NCI-H146 treated with DMSO at 0.1 percent for 48 hours (cell line): ENCODE measurements around the gene PLEKHG3.

ENCODE experiments used
- DNase-seq: peaks from one replicate; lab custom pipeline; 2025; ENCODE audit not compliant: unreplicated experiment; lab: John Stamatoyannopoulos, UW

Gene PLEKHG3

DNA sequence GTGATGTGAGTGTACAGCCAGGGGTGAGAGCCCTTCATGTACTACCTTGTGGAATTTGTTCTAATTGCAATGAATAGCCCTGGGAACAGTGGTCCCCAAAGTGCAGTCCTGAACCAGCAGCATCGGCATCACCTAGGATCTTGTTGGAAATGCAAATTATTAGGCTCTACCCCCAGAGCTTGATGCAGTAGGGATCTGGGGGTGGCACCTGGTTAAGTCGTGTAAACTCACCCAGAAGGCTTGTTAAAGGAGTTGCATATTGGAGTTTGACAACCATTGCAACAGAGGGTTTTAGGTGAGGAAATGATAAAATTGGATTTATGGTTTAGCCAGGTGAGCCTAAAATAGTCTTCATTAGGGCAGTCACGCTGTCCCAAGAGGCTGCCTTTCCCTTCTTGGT, 73.2 kb downstream of the PLEKHG3 start:
- no peak for DNase-seq

DNA sequence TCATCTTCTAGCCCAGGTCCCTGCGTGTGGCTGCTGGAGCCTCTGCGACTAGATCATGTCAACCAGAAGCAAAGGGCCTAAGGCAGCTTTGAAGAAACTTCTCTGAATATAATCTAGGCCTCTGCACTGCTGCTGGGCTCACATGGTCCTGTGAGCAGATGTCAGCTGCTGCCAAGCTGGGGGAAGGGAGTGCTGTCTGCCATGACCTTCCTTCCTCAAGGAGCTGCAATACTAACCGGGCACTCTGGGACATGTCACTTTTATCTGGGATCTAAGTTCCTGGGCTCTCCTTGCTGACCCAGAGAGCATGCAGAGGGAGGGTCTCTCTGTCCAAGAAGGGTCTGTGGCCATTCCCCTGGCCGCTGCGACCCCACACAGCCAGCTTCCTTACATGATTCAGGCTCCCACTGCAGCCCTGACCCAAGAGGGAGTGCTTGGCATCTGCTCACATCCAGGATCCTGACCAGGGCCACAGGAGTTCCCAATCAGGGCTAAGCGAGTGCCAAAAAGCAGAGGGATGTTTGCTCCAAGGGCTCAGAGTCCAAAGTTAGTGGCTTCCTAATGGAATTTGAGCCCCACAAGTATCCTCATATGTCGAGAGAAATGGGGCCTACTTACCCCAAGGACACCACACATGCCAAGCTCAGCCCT, 74.0 kb downstream of the PLEKHG3 start:
- no peak for DNase-seq

DNA sequence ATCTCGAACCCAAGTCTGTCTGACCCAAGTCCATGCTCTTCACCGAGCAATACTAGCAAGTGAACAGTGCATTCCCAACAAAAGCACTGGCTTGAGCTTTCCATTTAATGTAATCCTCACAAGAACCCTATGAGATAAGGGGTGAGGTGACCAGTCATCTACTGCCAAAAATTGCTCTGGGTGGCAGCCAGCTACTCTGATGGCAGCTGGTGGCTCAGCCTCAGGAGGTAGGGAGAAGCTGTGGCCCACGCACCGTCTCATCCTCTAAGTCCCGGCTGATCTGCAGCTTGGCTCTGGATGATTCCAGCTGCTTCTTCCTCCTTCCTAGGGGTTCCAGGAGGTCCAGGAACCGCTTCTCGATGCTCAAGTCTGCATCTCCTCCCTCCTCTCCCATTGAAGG, 75.2 kb downstream of the PLEKHG3 start:
- no peak for DNase-seq

DNA sequence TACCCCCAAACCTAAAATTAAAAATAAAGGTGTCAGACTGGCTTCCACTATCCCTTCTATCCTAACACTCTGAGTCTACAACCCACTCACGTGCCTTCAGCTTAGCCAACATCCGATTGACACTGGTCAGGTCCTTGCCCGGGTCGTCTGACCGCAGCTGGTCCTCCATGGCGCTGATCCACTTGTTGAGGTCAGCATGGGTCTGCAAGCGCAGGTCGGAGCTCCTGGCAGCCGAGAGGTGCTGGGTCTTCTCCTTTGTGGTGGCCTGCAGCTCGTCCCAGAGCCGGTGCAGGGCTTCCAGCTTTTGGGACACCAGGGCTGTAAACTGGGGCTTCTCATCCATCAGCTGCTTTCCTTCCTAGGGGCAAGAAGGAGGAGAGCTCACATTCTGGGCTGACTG, 78.0 kb downstream of the PLEKHG3 start:
- no peak for DNase-seq

DNA sequence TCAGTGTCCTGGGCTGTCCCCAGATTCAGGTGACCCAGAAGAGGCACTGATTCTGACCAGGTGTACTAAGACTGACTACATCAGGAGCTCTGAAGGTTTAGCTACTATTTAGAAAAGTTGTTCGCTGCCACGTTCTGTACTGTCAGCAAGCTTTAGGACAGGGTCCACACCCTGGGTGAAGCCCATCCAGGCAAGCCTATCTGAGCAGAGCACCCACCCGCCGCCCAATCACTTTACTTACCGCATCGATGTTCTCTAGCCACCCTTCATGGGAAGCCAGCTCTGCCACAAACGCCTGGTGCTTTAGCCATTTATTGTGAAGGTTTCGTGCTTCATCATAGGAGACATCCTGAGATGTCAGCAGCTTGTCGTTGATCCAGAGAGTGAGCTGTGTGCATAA, 79.8 kb downstream of the PLEKHG3 start:
- no peak for DNase-seq

DNA sequence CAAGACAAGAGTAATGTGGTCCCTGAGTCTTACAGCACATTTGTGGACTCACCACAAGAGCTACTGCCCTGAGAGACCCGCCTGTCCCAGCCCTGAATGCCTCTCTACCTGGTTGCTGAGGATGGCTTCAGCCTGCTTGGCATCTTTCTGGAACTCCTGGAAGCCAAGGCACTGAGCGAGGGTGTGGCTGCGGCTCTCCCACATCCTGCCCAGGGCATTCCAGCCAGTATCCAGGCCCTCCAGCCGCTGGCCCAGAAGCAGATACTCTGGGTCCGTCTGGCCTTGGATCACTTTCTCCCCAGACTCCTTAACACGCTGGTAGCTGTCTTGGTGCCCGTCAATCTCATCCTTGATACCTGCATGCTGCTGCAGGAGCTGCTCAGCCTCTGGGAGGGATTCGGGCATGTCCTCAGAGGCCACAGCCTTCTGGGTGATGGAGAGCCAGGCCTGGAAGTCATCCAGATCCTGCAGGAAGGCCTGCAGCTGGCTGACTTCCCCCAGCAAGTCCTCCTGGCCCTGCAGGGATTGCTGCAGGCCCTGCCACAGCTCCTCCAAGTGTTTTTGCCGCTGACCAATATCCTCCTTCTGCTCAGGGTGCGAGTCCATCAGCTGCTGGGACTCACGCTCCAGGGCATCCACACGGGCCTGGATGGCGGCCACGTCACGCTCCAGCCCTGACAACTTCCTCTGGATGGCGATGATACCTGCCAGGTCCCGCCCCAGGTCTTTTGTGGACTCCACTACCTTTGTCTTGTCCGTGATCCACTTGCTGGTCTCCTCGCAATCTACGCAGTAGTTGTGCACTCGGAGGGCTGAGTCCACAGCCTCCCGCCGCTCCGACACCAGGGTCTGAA, 82.3 kb downstream of the PLEKHG3 start:
- DNase-seq: no peak

DNA sequence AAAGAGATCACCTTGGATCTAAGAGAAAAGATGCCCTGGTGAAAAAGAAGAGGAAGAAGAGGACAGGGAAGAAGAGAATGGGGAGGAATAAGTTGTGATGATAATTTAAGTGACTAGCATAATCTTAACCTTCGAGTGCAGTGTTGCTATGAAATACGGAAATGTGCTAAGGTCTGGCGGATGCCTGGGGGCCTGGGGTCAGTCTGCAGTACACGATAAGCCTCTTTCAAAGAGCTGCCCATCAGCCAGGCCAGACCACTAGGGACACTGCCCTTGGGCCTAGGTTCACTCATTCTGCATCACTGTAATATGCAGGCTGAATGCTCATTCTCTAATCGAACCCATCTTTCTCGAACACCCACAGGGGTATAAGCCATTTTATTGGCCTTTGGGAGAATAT, 83.4 kb downstream of the PLEKHG3 start:
- DNase-seq: no peak

DNA sequence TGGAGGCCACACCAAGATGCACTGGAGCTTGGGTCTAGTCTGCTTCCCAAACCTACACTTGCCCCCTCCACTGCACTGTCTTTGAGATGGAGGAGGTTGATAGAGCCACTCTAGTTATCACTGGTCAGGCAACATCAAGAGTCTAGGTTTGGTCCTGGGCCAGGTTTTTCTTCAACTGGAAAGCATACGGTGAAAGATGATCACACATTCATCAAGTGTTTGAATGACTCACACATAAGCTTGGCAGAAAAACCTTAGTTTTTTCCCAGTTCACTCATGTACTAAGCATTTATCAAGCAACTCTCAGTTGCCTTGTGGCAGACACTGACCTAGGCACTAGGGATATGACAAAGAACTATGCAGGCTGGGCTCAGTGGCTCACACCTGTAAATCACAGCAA, 84.5 kb downstream of the PLEKHG3 start:
- DNase-seq: no peak

DNA sequence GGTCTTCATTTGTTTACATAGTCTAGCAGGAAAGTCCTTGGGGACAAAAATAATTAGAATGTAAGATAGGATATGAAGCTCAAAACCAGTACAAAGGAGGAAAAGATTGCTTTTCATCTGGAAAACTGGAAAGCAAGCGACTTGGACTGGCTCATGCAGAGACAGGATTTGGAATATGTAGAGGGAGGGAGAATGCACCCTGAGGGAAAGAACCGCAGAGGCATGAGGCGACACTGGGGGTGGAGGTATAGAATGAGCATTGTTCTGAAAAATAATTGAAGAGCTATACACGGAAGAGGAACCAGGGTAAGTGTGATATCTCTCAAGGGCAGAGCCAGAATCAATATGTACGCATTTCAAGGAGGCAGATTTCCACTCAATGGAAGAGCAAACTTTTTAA, 85.5 kb downstream of the PLEKHG3 start:
- peak; percentile 6 for DNase-seq

DNA sequence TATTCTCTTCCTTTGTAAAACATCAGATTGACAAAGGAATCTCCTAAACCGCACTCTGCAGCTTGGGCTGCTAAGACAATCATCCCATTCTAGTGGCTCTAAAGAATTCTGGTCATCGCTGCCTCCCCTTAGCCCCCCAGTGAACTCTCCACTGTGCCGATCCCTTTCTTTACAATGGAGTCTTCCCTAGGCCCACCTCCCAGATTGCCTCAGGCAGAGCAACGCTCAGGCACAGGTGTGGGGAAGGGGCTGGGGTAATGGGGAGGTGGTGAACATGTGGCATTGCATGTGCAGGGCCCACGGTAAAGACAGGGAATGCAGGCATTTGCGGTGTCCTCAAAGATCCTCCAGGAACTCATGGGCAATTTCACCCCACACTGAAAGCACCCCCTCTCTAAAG, 86.3 kb downstream of the PLEKHG3 start:
- no peak for DNase-seq

DNA sequence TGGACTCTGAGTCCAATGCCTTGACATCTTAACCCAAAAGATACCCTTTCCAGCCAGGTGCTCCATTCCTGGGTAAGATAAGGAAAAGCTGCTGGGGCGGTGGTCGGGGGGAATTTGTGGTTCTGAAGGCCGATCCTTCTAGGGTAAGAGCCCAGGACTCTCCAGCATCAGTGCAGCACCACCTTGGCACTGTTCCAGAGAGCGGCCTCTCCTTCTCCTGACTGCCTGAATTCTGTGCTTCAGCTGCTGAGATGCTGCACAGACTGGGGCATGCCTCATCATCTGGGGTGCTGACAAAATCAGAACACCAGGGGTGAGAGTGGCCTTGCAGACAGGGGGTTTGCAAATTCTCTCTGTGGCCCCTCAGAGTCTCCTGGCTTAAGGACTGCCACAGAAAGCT, 88.0 kb downstream of the PLEKHG3 start:
- no peak for DNase-seq

DNA sequence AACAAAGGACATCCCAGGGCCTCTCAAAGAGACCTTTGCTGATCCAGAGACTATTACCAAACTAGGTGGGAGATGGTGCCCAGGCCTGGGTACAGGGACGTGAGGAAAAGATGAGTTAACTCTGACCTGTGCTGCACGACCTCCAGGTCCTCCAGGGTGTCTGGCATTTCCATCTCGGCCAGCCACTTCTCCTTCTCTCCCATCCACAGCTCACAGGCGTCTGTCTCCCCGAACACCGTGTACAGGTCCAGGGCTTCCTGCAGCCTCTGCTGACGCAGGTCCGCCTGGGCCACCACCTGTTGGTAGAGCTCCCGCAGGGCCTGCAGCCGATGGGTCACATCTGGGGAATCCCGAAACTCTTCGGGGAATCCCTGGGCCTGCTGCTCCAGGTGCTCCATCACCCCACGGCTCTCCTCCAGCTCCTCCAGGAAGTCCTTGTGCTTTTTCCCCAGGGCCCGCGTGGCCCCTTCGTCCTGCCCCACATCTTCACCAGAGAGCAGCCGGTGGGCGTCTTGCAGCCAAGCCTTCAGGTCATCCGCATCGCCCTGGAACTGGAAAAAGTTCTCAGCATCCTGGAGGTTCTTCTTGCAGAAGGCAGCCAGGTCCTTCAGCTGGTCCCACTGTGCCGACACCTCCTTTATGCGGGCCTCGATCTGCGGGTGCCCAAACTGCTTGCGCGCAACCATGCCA, 88.8 kb downstream of the PLEKHG3 start:
- no peak for DNase-seq

DNA sequence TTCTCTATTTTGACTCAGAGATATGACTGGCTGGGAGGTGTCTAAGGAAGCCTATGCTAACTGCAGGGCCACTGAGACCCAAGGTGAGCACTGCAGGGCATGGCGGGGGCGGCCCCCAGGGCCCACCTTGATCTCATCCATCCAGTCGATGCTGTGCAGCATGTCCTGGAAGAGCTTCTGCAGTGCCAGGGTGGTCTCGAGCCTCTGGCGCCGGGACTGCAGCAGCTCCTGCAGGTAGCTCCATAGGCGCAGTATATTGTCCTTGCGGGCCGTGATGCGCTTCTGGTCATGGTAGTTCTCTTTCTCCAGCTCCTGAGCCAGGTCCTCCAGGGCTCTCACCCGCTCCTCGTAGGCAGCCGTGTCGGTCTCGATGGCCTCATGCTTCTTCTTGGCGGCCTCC, 91.0 kb downstream of the PLEKHG3 start:
- no peak for DNase-seq

DNA sequence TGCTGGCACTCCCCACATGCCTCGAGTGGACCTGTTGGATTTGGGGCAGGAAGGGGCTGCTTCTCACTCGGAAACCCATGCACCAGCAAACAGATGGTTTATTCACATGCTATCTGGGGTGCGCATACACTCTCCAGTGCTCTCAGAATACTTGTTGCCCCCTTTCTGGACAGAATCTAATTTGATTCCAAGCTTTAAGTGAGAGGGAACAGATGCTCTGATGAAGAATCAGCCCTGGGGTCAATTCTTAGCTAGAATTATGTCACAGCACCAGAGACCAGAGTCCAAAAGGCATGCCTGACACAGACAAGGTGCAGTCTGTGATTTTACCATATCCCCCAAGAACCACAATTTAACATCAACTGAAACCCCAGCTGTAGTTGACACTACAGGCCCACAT, 91.7 kb downstream of the PLEKHG3 start:
- no peak for DNase-seq

DNA sequence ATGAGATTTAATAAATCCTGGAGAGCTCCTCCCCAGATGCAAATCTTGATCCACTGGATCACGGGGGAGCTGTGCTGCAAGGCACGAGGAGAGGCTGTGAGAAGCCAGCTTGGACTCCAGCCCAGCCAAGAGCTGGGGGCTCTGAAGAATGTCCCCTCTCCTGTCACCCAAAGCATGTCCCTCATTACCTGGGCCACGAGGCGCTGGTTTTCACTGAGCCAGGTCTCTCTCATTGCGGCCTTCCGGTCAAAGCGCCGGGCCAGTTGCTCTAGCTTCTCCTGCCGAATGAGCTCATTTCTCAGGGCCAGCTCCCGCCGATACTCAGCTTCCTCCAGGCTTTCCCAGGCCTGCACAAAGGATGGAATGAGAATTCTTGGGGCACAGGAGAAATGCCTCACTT, 92.1 kb downstream of the PLEKHG3 start:
- no peak for DNase-seq

DNA sequence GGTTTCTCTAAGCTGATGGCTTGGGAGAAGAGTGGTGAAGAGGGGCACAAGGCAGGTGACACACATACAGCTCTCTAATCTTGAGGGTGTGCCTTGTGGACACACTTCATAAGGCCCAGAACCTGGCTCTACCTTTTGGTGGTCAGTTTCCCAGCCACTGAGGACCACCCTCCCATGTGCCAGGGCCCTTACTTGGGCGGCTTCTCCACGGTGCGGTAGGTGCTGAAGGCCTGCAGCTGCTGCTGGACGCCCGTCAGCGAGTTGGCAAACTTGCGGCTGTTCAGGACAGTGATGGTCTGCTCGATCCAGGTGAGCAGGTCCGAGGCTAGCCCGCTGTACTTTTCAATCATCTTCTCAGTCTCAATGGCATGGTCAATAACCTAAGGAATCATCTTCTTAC, 95.3 kb downstream of the PLEKHG3 start:
- DNase-seq: no peak
